PFSK-1 (cell line): ENCODE data around the gene HSPA14.
A peak's percentile ranks its signal among the peaks of the same experiment; 100 is the strongest.

ENCODE experiments used
- FOXP2 ChIP-seq: optimal IDR thresholded peaks from 2 replicates; pipeline ENCODE3; 2011; ENCODE audit warnings: borderline replicate concordance, control low read depth, inconsistent platforms; ENCODE audit not compliant: insufficient read depth; ENCODE audit errors: extremely low read length, extremely low read depth
- POLR2AphosphoS5 ChIP-seq: IDR thresholded peaks from 2 replicates; pipeline ENCODE4 v1.6.1; 2012; ENCODE audit warnings: low read depth, mild to moderate bottlenecking, control low read depth, low read length, moderate library complexity
- REST ChIP-seq, 2 experiments: IDR thresholded peaks; 2 replicates each; pipeline versions ENCODE4 v1.6.1 to v1.8.0; 2011 to 2012; ENCODE audit warnings: low read depth in 2 of 2, low read length in 2 of 2, control low read depth in 1 of 2, inconsistent platforms in 1 of 2, mild to moderate bottlenecking in 1 of 2, moderate library complexity in 1 of 2; ENCODE audit not compliant: insufficient read depth in 1 of 2
- SIN3A ChIP-seq: IDR thresholded peaks from 2 replicates; pipeline ENCODE4 v1.6.1; 2012; ENCODE audit warnings: mild to moderate bottlenecking, low read length, moderate library complexity, borderline replicate concordance; ENCODE audit not compliant: insufficient read depth
- TAF1 ChIP-seq: IDR thresholded peaks from 2 replicates; pipeline ENCODE4 v1.6.1; 2012; ENCODE audit warnings: low read length, control low read depth, borderline replicate concordance; ENCODE audit not compliant: insufficient read depth

The HSPA14 gene

GRCh38 chr10:14880229-14880628 lies 42.1 kb downstream of the HSPA14 start:
- TF ChIP-seq FOXP2 (no peak), REST (IDR thresholded peaks at IDR 0.05; ENCODE audit: insufficient read depth in 1 of 2, low read depth in 2 of 2, low read length in 2 of 2) (peak; percentile 67 to 85), POLR2AphosphoS5 (no peak), TAF1 (no peak), SIN3A (no peak)

GRCh38 chr10:14884082-14884481 lies 46.0 kb downstream of the HSPA14 start:
- TF ChIP-seq POLR2AphosphoS5 (no peak), FOXP2 (no peak), TAF1 (no peak), SIN3A (no peak), REST (IDR thresholded peaks at IDR 0.05; ENCODE audit: insufficient read depth in 1 of 2, low read depth in 2 of 2, low read length in 2 of 2) (no peak)

- no peak for TF ChIP-seq FOXP2
- no peak for TF ChIP-seq POLR2AphosphoS5
- TF ChIP-seq TAF1 = no peak
Measured at GRCh38 chr10:14889318-14889717, 51.2 kb downstream of the HSPA14 start.

GRCh38 chr10:14891151-14891550 lies 53.0 kb downstream of the HSPA14 start:
- no peak for TF ChIP-seq REST (IDR thresholded peaks at IDR 0.05; ENCODE audit: insufficient read depth in 1 of 2, low read depth in 2 of 2, low read length in 2 of 2)
- no peak for TF ChIP-seq FOXP2
- TF ChIP-seq SIN3A = no peak
- no peak for TF ChIP-seq TAF1
- TF ChIP-seq POLR2AphosphoS5 = no peak

- TF ChIP-seq POLR2AphosphoS5 (no peak), FOXP2 (no peak), TAF1 (no peak), SIN3A (no peak)
Measured at GRCh38 chr10:14904316-14904732, 66.2 kb downstream of the HSPA14 start.

GRCh38 chr10:14904864-14905263 lies 66.8 kb downstream of the HSPA14 start:
- no peak for TF ChIP-seq POLR2AphosphoS5
- no peak for TF ChIP-seq SIN3A
- no peak for TF ChIP-seq REST (IDR thresholded peaks at IDR 0.05; ENCODE audit: insufficient read depth in 1 of 2, low read depth in 2 of 2, low read length in 2 of 2)
- no peak for TF ChIP-seq FOXP2
- no peak for TF ChIP-seq TAF1
